Motor neuron (in vitro differentiated cells): ENCODE measurements around the gene MAD1L1. TPM values are rescaled to one million over a fixed set of nuclear protein-coding genes. Genes with fewer than 3 reads are reported as not detected.

Experiments
- ATAC-seq, 8 experiments: fragments of 200-7000 bp; cut with Tn5 transposase; replicated peaks in 6 of 8; 2 replicates each; pipeline ENCODE4 v1.8.0; 2021; ENCODE audit warnings: mild to moderate bottlenecking in 8 of 8, moderate library complexity in 8 of 8
- H3K27ac ChIP-seq, 2 donors: fragments of 250-450 bp; sonication (Bioruptor Pico); 2 replicates each; pipeline ENCODE4 v1.9.0; 2021; ENCODE audit warnings: antibody characterized with exemption in 2 of 2, mild to moderate bottlenecking in 2 of 2, moderate library complexity in 1 of 2
- H3K4me1 ChIP-seq, 2 donors: fragments of 250-450 bp; sonication (Bioruptor Pico); replicated peaks in 1 of 2; 2 replicates each; pipeline ENCODE4 v1.6.1; 2021; ENCODE audit warnings: antibody characterized with exemption in 2 of 2, mild to moderate bottlenecking in 2 of 2, moderate library complexity in 1 of 2
- H3K4me3 ChIP-seq, 5 donors: fragments of 250-450 bp; sonication (Bioruptor Pico); 2 replicates each; pipeline ENCODE4 v1.9.0; 2021; ENCODE audit warnings: antibody characterized with exemption in 5 of 5, mild to moderate bottlenecking in 5 of 5, moderate library complexity in 4 of 5
- WGBS, 10 experiments: fragments of 450-650 bp; shearing (Covaris generic); methylation state at CpG; one replicate each; pipeline ENCODE4 v1.0.0; 2022; 5-methylcytosine and 5-hydroxymethylcytosine counted together
- in situ Hi-C, 9 experiments: fragments of 400-800 bp; cut with MboI; loops; one replicate each; pipeline ENCODE4 v1.15.0; 2021; ENCODE audit warnings: low sequenced_read_pairs in 9 of 9, low pct_unique_long_range_greater_than_20kb in 2 of 9; ENCODE audit not compliant: unreplicated experiment in 9 of 9
- total RNA-seq, 8 experiments: library from RNA; unstranded; fragments of 300-600 nt; gene quantifications; 2 replicates each; pipeline versions ENCODE4 v1.2.3 to v1.2.4, GENCODE V29; 2022

MAD1L1 gene
- total RNA-seq, 8 experiments from 2014 or later: 24.0 to 68.8 (median 32.4) TPM

DNA sequence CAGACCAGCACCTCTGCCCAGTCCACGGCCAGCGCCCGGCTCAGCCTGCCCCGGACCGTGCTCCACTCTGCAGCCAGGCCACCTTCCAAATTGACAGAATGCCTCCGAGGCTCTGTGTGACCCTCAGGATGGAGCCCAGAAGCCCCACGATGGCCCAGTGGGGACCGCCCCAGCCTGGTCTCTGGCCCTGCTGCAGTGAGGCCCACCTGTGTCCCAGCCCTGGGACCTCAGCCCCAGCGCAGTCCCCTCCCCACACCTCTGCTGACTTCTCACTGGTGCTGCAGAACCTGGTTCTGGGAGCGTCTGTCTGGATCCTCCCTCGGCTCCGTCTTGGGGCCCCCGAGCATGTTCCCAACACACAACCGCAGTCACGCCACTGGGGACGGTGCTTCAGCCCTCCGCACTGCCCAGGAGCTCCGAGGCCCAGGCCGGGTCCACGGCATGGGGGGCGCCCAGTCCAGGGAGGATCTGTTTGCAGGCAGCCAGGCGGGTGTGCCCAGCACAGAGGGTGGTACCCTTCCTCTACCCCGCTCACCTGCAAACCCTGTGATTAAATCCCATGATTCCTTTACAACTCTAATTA is 314.6 kb downstream of the MAD1L1 start:
- no peak for ATAC-seq
- no peak overlapping the region for H3K4me3 ChIP-seq
- H3K4me1 ChIP-seq: peaks cover 16 to 22% of the 10 kb centered on the region in 2 donors
- WGBS, 10 experiments: 88 to 100% (median 90%) methylated on average over 1 to 5 of the region's 23 CpGs; no CpG with 5 or more reads in 7 of the 10 experiments
- in situ Hi-C loops: no loop called here
- H3K27ac ChIP-seq: no peak overlapping the region

DNA sequence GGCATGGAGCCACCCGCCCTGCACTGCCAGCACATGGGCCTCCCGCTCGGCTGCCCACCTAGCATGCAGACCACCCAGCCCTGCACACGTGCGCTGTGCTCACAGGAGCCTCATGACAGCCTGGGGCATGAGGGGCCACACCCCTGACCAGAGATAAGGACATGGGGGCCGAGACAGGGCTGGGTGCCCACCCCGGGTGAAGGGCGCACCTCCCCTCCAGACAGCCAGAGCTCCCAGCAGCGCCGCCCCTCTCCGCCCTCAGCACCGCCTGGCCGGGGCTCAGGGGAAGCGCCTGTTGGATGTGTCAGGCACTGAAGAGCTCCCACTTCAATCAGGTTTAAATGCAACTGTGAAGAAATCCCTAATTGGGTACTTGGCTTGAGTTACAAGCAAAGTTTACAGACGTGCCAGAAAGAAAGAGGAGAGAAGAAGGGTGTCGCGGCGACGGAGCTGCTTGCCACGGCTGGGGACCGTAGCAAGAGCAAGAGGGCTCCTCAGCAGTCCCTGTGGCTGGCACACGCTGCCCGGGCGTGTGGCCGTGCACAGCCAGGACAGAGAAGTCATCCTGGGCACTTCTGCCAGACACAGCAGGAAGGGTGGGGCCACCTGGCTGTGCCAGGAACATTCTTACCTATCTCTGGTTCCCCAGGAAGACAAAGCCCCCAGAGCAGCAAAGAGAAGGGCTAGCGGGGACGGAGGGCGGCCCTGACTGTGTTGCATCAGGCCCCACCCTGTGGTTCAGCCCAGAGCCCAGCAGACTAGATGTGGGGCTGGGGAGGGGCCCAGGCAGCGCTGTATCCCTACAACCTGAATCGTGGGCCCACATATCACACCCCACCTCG is 315.3 kb downstream of the MAD1L1 start:
- in situ Hi-C loops: no loop called here
- H3K27ac ChIP-seq: no peak overlapping the region
- whole genome bisulfite sequencing, 10 experiments: 0 to 100% (median 40%) methylated on average over 1 to 3 of the region's 31 CpGs; no CpG with 5 or more reads in 5 of the 10 experiments
- no peak overlapping the region for H3K4me3 ChIP-seq
- ATAC-seq: peak in 3 of 8 experiments; percentile 12 to 55 (median 19)
- H3K4me1 ChIP-seq: peaks cover 23 to 29% of the 10 kb centered on the region in 2 donors

DNA sequence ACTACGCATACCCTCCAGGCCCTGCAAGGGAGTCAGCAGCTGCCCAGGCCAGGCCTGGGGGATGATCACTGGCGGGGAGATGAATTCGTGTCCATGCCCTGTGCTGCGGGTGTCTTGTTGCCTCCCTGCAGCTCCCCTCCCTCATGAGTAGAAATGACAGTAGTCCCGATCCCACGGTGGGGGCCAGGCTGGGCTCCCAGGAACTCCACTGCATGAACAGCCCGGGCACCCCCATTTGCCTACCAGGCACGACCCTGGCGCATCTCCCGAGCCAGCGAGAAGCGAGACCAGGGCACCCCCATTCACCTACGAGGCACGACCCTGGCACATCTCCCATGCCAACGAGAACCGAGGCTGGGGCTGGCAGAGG is 316.2 kb downstream of the MAD1L1 start:
- ATAC-seq: no peak
- Histone ChIP-seq H3K4me1 (peaks cover 29 to 35% of the 10 kb centered on the region in 2 donors), H3K4me3 (no peak overlapping the region), H3K27ac (no peak overlapping the region)
- in situ Hi-C loops: no loop called here
- 64 to 100% methylated on average over 1 to 3 of the region's 16 CpGs; no CpG with 5 or more reads in 8 of the 10 experiments for WGBS, 10 experiments

DNA sequence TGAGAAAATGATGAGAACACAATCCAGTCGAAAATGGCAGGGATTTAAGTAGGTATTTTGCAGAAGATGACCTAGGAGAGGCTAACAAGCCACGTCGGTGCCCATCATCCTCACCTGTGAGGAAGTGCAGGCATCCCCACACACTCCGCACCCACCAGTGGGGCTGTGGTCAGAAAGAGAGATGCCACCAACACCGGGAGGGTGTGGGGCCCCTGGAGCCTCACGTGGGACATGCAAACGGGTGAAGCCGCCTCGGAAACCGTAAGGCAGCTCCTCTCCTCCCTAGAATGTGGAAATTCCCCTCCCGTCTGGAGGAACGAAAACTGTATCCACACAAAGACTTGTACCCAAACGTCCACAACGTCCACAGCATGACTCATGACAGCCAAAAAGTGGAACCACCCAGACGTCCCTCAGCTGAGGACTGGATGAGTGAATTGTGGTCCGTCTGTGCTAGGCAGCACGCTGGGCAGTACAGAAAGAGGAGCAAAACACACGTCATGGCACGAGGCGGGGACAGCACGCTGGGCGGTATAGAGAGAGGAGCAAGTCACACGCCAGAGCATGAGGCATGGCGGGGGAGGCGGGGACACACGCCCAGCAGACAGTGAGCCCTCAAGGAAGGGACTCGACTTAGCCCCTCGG is 316.7 kb downstream of the MAD1L1 start:
- ATAC-seq: peak in 1 of 8 experiments; percentile 24
- H3K4me3 ChIP-seq: no peak overlapping the region
- 41 to 95% (median 89%) methylated on average over 2 to 14 of the region's 28 CpGs; no CpG with 5 or more reads in 3 of the 10 experiments for WGBS, 10 experiments
- in situ Hi-C loops: no loop called here
- no peak overlapping the region for H3K27ac ChIP-seq
- peaks cover 29 to 35% of the 10 kb centered on the region in 2 donors for H3K4me1 ChIP-seq

DNA sequence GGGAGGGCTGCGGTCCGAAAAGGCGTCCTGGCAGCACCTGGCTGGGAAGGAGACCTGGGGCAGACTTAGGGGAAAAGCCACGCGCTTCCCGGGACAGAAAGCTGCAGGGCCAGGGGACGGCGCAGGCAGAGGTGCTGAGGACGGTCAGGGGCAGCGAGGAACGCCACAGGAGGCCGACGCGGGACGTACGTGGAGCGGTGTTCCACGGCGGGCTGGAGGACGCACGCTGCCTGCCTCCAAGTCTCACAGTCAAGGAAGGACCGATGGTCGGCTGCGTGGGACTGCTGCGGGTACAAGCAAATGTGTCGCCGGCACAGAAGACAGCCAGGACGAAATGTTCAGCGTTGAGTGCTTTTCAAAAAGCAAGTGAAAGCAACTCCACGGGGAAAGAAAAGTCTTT is 317.4 kb downstream of the MAD1L1 start:
- peaks cover 29 to 35% of the 10 kb centered on the region in 2 donors for H3K4me1 ChIP-seq
- no peak for ATAC-seq
- H3K27ac ChIP-seq: peak overlapping the region in 1 of 2 donors; percentile 23
- no peak overlapping the region for H3K4me3 ChIP-seq
- in situ Hi-C loops: no loop called here
- WGBS, 10 experiments: 60 to 100% (median 90%) methylated on average over 1 to 9 of the region's 30 CpGs; no CpG with 5 or more reads in 5 of the 10 experiments

DNA sequence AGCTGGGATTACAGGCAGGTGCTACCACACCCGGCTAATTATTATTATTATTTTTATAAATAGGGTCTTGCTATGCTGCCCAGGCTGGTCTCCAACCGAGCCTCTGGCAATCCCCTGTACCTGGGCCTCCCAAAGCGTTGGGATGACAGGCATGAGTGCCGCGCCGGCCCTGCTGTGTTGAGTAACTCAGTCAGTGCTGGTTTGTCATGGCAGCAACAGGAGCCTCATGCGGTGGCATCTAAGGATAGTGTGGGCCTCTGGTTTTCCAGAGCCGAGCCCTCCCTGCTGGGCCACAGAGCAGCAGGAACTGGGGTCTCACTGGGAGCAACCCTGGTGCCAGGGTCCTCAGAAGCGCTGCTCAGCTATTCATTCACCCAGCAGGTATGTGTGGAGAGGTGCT is 318.0 kb downstream of the MAD1L1 start:
- Histone ChIP-seq H3K4me1 (peaks cover 29 to 35% of the 10 kb centered on the region in 2 donors), H3K27ac (peak overlapping the region; percentile 80 to 87), H3K4me3 (no peak overlapping the region)
- in situ Hi-C loops: no loop called here
- ATAC-seq: no peak
- WGBS, 10 experiments: 88 to 100% (median 100%) methylated on average over 1 to 6 of the region's 9 CpGs; no CpG with 5 or more reads in 4 of the 10 experiments

DNA sequence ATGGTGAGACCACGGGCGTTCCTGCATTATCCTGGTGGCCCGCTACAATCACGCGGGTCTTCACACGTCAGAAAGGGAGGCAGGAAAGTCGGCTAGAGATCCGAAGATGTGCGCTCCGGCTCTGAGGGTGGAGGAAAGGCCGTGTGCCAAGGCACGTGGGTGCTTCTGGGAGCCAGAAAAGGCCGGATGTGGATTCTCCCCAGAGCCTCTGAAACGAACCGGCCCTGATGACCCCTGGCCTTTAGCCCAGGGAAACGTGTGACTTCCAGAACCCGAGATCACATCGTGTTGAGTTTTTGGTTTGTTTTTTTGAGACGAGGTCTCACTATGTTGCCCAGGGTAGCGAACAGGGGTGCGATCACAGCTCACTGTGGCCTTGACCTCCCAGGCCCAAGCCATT is 318.4 kb downstream of the MAD1L1 start:
- Histone ChIP-seq H3K4me1 (peaks cover 29 to 31% of the 10 kb centered on the region in 2 donors), H3K4me3 (no peak overlapping the region), H3K27ac (peak overlapping the region; percentile 80 to 87)
- in situ Hi-C loops: no loop called here
- ATAC-seq: no peak
- WGBS, 10 experiments: 60 to 87% (median 75%) methylated on average over 1 to 6 of the region's 21 CpGs; no CpG with 5 or more reads in 6 of the 10 experiments

DNA sequence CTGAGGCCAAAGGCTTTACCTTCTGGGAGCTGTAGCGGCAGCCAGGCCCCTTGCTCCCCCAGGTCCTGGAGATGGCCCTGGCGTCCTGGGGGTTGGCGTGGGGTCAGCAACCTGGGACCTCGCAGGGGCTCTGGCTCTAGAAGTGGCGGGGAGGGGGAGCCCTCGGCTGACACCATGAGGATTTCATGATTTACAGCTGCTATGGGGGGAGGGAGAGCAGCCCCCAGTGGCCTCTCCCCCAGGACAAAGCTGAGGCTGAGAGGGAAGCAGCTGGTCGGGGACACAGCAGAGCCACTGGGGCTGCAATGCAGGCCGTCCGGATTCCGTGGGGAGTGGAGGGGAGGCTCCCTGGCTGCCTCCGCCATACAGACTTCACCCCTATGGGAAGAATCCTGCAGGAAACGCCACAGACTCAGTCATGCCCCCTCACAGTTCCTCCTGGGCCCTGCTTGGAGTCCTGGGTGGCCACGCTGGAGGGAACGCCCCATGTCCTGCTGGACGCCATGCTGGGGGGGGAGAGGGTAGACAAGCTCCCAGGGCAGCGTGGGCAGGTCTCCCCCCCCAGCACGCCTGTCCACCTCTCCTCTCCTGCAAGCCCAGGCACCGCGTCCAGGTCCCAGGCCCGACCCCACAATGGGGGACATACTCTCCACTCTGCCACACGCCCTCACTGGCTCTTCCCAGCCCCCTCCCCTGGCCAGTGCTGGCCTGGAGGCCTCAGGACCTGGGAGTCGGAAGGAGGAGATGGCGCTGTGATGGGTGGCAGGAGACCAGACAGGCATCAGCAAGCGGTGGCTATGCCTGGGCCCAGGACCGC is 319.1 kb downstream of the MAD1L1 start:
- H3K27ac ChIP-seq: peak overlapping the region; percentile 80 to 87
- H3K4me1 ChIP-seq: peaks cover 29 to 31% of the 10 kb centered on the region in 2 donors
- no peak overlapping the region for H3K4me3 ChIP-seq
- peak in 5 of 8 experiments; percentile 2 to 47 (median 40) for ATAC-seq
- in situ Hi-C loops: no loop called here
- 60 to 100% methylated on average over 1 to 4 of the region's 25 CpGs; no CpG with 5 or more reads in 8 of the 10 experiments for WGBS, 10 experiments

DNA sequence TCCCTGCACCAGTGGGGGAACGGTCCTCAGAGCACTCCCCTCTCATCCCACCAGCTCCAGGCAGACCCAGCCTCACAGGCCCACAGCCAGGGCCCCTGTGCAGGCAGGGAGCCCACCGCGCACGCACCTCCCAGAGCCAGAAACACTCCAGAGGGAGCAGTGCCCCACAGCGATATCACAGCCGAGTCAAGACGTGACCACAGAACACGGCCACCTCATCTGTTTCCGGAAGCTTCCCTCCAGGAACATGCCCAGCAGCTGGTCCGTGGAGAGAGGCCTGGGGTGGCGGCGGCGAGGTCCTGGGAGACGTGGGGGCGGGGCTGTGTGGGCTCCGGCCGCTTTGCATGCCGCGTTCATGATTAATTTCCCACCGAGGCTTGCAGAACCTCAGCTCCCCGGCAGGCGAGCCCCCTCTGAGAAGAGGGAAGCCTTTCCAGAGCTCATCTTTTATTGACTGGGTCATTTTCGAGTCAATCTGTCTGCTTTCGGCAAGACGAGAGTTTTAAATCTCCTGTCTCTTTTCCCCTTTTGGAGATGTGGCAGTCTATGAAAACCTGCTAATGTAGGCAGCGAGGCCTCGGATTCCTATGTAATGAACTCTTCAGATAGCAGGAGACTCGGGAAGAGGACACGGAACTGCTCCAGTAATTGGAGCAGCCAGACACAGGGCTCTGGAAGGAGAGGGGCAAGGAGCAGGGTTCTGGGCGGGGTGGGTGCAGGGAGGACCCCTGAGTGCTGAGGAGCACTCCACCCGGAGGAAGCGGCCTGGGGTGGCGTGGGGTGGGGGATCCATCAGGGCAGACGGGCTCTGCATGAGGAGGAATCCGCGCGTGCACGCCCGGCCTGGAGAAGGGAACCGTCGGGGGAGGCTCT is 319.9 kb downstream of the MAD1L1 start:
- in situ Hi-C loops: no loop called here
- peaks cover 29 to 31% of the 10 kb centered on the region in 2 donors for H3K4me1 ChIP-seq
- no peak overlapping the region for H3K4me3 ChIP-seq
- peak in 6 of 8 experiments; percentile 63 to 89 (median 87) for ATAC-seq
- WGBS, 10 experiments: 10 to 80% (median 73%) methylated on average over 1 to 4 of the region's 41 CpGs; no CpG with 5 or more reads in 5 of the 10 experiments
- peak overlapping the region; percentile 80 to 87 for H3K27ac ChIP-seq

DNA sequence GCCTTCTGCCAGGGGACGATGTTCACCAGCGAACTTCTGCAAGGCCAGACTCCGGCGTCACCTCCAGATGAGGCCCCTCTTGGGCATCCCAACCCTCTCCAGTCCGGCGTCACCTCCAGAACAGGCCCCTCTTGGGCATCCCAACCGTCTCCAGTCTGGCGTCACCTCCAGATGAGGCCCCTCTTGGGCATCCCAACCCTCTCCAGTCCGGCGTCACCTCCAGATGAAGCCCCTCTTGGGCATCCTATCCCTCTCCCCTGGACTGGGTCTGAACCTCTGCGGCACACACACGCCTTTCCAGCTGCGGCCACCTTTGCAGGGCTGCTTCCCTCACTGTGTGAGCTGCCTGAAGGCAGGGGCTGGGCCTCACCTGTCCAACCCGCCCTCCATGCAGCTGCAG is 321.2 kb downstream of the MAD1L1 start:
- peaks cover 29 to 31% of the 10 kb centered on the region in 2 donors for H3K4me1 ChIP-seq
- in situ Hi-C loops: no loop called here
- ATAC-seq: no peak
- 75 to 100% (median 100%) methylated on average over 1 to 4 of the region's 14 CpGs; no CpG with 5 or more reads in 5 of the 10 experiments for WGBS, 10 experiments
- no peak overlapping the region for H3K27ac ChIP-seq
- H3K4me3 ChIP-seq: no peak overlapping the region

DNA sequence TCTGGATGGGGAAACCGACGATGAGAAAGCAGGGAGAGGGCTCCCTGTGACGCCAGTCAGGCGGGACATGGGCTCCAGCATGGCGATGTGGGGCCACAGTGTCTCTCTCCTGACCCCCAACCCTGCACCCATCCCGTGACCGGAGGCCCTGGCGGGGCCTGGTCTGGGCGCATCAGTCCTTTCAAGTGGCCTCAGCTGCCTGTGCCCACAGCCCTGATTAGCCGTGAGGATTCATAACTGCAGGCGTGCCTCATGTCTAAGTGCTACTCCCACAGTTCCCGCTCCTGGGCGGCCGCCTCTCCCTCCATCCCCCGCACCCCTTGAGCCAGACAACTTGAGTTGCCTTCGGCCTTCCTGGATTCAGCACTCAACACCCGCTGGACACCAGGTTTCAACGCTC is 321.9 kb downstream of the MAD1L1 start:
- Histone ChIP-seq H3K4me3 (no peak overlapping the region), H3K27ac (no peak overlapping the region), H3K4me1 (peaks cover 29 to 31% of the 10 kb centered on the region in 2 donors)
- in situ Hi-C loops: no loop called here
- no peak for ATAC-seq
- 60 to 100% (median 87%) methylated on average over 1 to 10 of the region's 18 CpGs; no CpG with 5 or more reads in 4 of the 10 experiments for WGBS, 10 experiments
